ENCODE results near the gene CELSR1.

The CELSR1 gene

DNA sequence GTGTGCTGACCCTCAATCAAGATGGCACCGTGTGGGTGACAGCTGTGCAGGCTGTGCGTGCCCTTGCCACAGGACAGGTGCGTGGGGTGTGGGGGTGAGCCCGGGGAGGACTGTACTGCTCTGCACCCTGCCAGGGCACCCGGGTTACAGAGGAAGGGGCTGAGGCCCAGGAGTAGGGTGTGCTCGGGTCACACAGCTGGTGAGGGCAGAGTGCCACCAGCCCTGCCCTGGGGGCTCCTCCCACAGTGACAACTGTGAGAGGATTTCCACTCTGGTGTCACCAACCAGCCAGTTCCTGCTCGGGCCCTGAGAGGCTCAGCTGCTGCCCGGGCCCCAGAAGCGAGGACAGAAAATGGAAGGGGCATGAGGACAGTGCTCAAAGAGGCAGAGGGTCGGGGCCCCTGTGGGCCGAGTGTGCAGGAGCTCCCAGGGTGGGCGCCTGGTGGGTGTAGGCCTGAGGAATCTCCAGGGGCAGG is 181.4 kb downstream of the CELSR1 start:
- ATAC-seq (replicated peaks): no peak
- peak overlapping the region in 1 of 2 donors; percentile 68 for H3K27ac Mint-ChIP-seq

DNA sequence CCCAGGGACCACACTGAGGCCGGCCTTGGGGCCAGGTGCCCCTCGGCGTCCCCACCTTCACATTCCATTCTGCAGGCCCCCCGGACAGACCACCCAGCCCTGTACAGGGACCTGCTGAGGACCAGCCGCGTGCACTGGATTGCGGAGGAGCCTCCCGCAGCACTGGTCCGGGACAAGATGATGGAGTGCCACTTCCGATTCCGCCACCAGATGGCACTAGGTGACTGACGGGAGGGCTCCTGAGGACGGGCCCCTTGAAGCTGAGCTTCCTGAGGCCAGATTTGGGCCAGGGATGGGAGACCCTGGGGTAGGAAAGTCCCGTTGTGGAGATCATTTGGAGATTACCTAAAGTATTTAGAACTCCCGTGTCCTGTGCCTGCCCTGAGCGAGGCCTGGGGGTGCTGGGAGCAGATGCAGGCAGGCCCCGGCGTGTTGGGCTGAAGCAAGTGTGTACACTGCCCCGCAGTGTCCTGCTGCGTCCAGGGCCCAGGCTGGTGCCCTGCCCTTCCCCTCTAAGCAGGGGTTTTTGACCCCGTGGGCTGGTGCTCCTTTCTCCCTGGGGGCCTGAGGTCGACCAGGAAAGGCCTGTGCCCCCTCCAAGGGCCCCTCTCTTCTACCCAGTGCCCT is 181.9 kb downstream of the CELSR1 start:
- DNase-seq (peak; percentile 66 to 70 (median 66)), ATAC-seq (replicated peaks) (peak; percentile 68)
- Mint-ChIP-seq H3K36me3 (ENCODE audit: insufficient read depth) (peaks cover 26% of the 10 kb centered on the region), H3K4me3 (no peak overlapping the region), H3K27me3 (no peaks in the 10 kb centered on the region), H3K27ac (peak overlapping the region in 1 of 2 donors; percentile 68), H3K9me3 (no peaks in the 10 kb centered on the region), H3K4me1 (ENCODE audit: low read depth in 2 of 2) (peaks cover 4 to 13% of the 10 kb centered on the region in 2 donors)

More for the DNA sequence above, 181.4 kb downstream of the CELSR1 start:
- Mint-ChIP-seq H3K4me3 (no peak overlapping the region), H3K36me3 (ENCODE audit: insufficient read depth) (peaks cover 21% of the 10 kb centered on the region), H3K27me3 (no peaks in the 10 kb centered on the region), H3K4me1 (ENCODE audit: low read depth in 2 of 2) (peaks cover 4 to 10% of the 10 kb centered on the region in 2 donors), H3K9me3 (no peaks in the 10 kb centered on the region)
- DNase-seq: no peak

DNA sequence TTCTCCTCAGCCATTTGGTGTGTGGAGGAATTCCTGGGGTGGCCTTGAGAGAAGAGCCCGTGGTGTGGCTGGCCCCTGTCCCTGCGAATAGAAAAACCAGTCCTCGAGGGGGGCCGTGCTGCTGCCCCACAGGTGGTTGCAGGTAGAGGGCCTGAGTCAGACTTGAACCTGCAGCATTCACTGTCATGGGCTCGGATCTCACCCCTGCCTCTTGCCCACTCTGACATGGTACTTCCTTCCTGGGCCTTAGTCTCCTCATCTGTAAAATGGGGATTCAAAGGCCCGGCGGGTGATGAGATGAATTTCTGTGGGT is 182.5 kb downstream of the CELSR1 start:
- ATAC-seq (replicated peaks) (no peak), DNase-seq (no peak)
- Mint-ChIP-seq H3K9me3 (no peaks in the 10 kb centered on the region), H3K27ac (no peak overlapping the region), H3K36me3 (ENCODE audit: insufficient read depth) (peaks cover 28% of the 10 kb centered on the region), H3K27me3 (no peaks in the 10 kb centered on the region), H3K4me3 (no peak overlapping the region), H3K4me1 (ENCODE audit: low read depth in 2 of 2) (peaks cover 4 to 13% of the 10 kb centered on the region in 2 donors)

DNA sequence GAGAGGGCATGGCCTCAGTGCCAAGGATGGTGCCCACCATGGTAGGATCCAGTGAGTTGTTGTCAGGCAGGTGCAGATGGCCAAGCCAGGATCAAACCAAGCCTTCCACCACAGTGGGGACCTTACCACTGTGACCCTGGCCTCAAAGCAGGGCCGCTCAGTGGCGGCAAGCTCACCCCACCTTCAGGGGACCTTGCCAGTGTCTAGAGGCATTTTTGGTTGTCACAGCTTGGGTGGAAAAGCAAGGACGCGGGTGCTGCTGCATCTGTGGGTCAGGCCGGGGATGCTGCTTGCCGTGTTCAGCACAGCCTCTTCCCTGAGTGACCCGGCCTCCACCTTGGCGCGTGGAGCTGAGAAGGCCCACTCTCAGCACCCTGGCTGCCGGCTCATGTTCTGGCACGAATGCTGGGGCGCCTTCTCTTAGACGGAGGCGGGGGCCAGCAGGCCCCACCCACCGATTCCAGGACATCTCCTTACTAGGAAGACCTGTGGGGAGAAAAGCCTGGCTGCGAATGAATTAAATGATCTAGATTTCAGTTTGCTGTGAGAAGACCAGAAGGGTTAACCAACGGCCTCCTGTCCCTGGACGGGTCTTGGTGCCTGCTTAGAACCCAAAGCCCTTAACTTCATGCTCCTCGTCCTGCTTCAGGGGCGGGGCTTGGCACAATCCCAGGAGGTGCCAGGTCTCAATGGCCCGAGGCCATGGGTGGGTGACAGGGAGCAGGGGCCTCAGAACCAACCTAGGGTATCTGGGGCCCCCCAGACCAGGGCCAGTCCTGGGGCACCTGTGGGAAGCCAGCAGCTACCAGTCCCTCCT is 183.0 kb downstream of the CELSR1 start:
- peaks cover 34% of the 10 kb centered on the region for H3K36me3 Mint-ChIP-seq (ENCODE audit: insufficient read depth)
- no peak for DNase-seq
- H3K4me3 Mint-ChIP-seq: no peak overlapping the region
- H3K27ac Mint-ChIP-seq: no peak overlapping the region
- H3K4me1 Mint-ChIP-seq (ENCODE audit: low read depth in 2 of 2): peaks cover 4 to 13% of the 10 kb centered on the region in 2 donors
- ATAC-seq (replicated peaks): no peak
- H3K9me3 Mint-ChIP-seq: no peaks in the 10 kb centered on the region
- no peaks in the 10 kb centered on the region for H3K27me3 Mint-ChIP-seq

DNA sequence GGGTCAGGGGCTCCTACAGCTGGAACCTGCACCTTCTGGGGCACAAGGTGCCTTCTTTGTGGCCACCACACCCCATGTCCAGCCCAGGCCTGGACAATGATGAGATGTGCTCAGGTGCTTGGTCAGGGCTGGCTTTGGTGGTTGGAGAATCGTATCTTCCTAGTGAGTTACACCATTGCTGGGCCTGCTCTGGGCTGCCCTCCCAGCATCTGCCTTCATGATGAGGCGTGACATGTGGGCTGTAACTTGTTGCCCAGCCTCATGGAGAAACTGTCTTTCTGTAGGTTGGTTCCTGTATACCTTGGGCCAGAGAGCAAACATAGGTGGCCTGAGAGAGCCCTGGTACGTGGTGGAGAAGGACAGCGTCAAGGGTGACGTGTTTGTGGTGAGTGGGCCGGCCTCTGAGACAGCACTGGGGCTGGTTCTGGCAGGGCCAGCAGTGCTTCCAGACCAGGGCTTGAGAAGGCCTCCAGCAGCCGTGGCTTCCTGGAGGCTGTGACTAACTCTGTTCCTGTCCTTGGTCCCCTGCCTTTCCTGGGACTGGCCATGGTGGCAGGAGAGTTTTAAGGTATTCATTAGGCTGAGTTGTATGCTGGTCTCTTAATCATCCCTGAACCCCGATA is 183.8 kb downstream of the CELSR1 start:
- ATAC-seq (replicated peaks) (no peak), DNase-seq (no peak)
- Mint-ChIP-seq H3K36me3 (ENCODE audit: insufficient read depth) (peaks cover 41% of the 10 kb centered on the region), H3K27ac (no peak overlapping the region), H3K4me1 (ENCODE audit: low read depth in 2 of 2) (peaks cover 4 to 10% of the 10 kb centered on the region in 2 donors), H3K4me3 (no peak overlapping the region), H3K9me3 (no peaks in the 10 kb centered on the region), H3K27me3 (no peaks in the 10 kb centered on the region)

DNA sequence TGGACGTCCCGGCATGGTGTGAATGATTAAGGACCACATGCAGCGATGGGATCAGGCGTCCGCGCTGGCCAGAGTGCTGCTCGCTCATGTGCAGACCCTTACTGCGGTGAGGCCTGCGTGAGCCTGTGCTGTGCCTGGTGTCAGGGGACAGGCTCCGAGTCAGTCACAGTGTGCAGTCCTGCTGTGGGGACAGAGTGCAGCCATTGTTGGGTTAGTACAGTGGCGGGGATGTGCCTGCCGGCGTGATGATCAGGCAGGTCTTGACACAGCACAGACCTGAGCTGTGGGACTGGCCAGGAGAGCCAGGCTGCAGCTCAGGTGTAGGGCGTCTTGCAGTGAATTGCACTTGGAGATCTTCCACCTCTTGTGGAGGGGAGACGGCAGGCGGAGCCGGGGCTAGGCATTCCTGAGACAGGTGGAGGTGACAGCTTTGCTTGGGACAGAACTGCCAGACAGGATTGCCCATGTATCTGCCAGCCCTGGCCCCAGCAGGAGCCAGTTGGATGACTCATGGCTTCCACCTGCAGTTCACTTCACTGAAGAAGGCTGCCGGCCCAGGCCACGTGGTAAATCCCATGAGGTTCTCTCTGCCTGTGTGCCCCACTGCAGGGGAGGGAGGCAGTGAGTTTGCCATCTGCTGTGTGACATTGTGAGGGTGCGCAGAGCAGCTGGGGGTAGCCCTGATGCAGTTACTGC is 184.6 kb downstream of the CELSR1 start:
- peaks cover 49% of the 10 kb centered on the region for H3K36me3 Mint-ChIP-seq (ENCODE audit: insufficient read depth)
- H3K4me1 Mint-ChIP-seq (ENCODE audit: low read depth in 2 of 2): peaks cover 4 to 10% of the 10 kb centered on the region in 2 donors
- ATAC-seq (replicated peaks) (no peak), DNase-seq (no peak)
- H3K27me3 Mint-ChIP-seq: no peaks in the 10 kb centered on the region
- peak overlapping the region in 1 of 2 donors; percentile 8 for H3K27ac Mint-ChIP-seq
- no peak overlapping the region for H3K4me3 Mint-ChIP-seq
- no peaks in the 10 kb centered on the region for H3K9me3 Mint-ChIP-seq

DNA sequence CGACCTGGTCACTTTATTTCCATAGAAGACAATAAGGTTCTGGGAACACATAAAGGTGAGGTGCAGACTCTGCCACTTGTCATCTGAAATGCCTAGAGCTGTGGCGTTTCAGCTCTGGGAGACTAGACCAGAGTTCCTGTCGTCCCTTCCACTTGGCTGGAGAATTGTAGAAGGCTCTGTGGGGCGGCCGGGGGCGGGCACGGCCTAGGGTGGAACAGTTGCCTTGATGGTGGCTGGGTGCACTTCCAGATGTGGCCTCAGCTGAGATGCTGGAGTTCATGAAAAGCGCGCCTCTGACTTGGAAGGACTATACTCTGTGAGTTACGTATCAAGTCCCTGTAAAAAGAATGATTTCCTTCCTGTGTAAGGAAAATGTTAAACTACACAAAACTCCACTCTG is 185.1 kb downstream of the CELSR1 start:
- DNase-seq: no peak
- Mint-ChIP-seq H3K4me1 (ENCODE audit: low read depth in 2 of 2) (peaks cover 4 to 10% of the 10 kb centered on the region in 2 donors), H3K27me3 (no peaks in the 10 kb centered on the region), H3K27ac (peak overlapping the region in 1 of 2 donors; percentile 8), H3K9me3 (no peaks in the 10 kb centered on the region), H3K36me3 (ENCODE audit: insufficient read depth) (peaks cover 50% of the 10 kb centered on the region), H3K4me3 (no peak overlapping the region)
- no peak for ATAC-seq (replicated peaks)

DNA sequence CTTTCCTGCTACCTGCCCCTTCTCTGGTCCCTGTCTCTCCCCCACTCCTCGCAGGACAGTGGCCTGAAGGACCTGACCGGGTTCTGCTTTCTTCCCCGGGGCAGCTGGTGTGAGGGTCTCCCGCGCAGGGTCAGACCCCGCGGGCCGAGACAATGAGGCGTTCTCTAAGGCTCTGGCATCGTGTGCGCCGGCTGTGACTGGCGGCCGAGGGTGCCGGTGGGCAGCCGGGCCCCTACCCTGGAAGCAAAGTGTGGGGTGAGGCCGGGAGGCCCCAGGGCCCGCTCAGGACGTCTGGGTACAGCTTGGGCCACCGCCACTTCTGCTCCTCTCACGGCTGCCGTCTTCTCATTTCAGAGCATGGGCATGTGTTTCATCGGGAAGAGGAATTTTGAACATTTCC is 185.7 kb downstream of the CELSR1 start:
- ATAC-seq (replicated peaks): no peak
- DNase-seq: no peak
- Mint-ChIP-seq H3K4me3 (no peak overlapping the region), H3K27ac (no peak overlapping the region), H3K4me1 (ENCODE audit: low read depth in 2 of 2) (peaks cover 4 to 12% of the 10 kb centered on the region in 2 donors), H3K36me3 (ENCODE audit: insufficient read depth) (peaks cover 50% of the 10 kb centered on the region), H3K9me3 (no peaks in the 10 kb centered on the region), H3K27me3 (no peaks in the 10 kb centered on the region)

DNA sequence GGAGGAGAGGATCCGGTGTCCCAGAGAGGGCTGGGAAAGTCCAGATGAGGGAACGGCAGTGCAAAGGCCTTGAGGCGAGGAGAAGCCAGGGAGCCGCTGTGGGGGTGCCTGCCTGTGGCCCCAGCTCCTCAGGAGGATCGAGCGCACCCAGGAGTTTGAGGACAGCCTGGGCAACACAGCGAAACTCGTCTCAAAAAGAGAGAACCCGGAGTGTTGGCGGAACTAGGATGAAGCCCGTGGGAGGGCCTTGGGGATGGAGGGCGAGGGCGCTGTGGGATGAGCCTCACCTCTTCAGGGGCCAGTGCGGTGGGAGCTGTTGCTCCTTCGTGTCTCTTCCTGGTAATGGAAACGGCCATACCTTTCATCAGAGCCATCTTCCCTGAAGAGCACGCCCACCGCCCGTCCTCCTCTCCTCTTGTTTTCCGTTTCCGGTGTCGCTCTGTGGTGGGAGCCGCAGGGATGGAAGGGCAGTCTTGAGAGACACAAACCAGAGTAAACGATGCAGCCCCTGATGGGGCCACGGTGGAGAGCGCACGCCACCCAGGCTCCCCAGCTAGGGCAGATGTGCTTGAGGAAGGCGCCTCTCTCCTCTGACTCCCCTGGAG is 186.2 kb downstream of the CELSR1 start:
- ATAC-seq (replicated peaks) (no peak), DNase-seq (no peak)
- H3K36me3 Mint-ChIP-seq (ENCODE audit: insufficient read depth): peaks cover 54% of the 10 kb centered on the region

DNA sequence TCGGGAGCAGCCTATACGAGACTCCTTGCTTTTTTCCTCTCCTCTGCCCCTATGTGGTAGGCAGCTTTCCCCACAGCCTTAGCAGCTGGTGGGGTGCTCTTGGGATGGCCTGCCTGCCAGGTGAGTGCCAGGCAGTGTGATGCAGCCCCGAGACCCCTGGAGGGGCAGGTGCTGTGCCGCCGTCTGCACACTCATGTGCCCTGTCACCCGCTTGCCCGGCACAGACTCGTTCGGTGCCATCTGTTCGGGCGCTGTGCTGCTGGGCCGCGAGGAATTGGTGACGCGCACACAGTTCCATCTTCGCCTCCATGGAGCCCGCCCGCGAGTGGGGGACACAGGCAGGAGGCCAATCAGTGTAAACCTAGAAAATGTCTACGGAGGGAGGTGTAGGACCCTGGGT is 186.8 kb downstream of the CELSR1 start:
- H3K9me3 Mint-ChIP-seq: no peaks in the 10 kb centered on the region
- no peak overlapping the region for H3K27ac Mint-ChIP-seq
- H3K27me3 Mint-ChIP-seq: no peaks in the 10 kb centered on the region
- H3K4me1 Mint-ChIP-seq (ENCODE audit: low read depth in 2 of 2): peaks cover 4 to 10% of the 10 kb centered on the region in 2 donors
- H3K4me3 Mint-ChIP-seq: no peak overlapping the region
- ATAC-seq (replicated peaks) (no peak), DNase-seq (no peak)
- peaks cover 59% of the 10 kb centered on the region for H3K36me3 Mint-ChIP-seq (ENCODE audit: insufficient read depth)

More for the DNA sequence above, 186.2 kb downstream of the CELSR1 start:
- H3K4me1 Mint-ChIP-seq (ENCODE audit: low read depth in 2 of 2): peaks cover 4 to 13% of the 10 kb centered on the region in 2 donors
- no peaks in the 10 kb centered on the region for H3K9me3 Mint-ChIP-seq
- no peak overlapping the region for H3K27ac Mint-ChIP-seq
- H3K4me3 Mint-ChIP-seq: no peak overlapping the region
- H3K27me3 Mint-ChIP-seq: no peaks in the 10 kb centered on the region

DNA sequence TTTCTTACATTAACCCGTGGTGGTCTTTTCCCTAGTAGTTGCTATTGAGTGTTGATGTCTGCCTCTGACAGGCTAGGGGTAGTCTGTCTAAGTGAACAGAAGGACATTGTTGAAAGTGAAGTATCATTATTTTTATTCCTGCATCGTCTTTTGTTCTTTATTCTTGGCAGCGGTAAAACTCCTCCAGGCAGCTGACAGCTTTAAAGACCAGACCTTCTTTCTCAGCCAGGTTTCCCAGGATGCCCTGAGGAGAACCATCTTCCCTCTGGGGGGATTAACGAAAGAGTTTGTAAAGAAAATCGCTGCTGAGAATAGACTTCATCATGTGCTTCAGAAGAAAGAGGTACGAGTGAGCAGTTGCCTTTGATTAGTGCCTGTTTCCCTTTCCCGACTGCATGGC is 187.3 kb downstream of the CELSR1 start:
- no peaks in the 10 kb centered on the region for H3K27me3 Mint-ChIP-seq
- no peak overlapping the region for H3K4me3 Mint-ChIP-seq
- H3K4me1 Mint-ChIP-seq (ENCODE audit: low read depth in 2 of 2): peaks cover 0 to 6% of the 10 kb centered on the region in 2 donors
- DNase-seq: no peak
- H3K27ac Mint-ChIP-seq: no peak overlapping the region
- no peaks in the 10 kb centered on the region for H3K9me3 Mint-ChIP-seq
- ATAC-seq (replicated peaks): no peak
- peaks cover 56% of the 10 kb centered on the region for H3K36me3 Mint-ChIP-seq (ENCODE audit: insufficient read depth)

DNA sequence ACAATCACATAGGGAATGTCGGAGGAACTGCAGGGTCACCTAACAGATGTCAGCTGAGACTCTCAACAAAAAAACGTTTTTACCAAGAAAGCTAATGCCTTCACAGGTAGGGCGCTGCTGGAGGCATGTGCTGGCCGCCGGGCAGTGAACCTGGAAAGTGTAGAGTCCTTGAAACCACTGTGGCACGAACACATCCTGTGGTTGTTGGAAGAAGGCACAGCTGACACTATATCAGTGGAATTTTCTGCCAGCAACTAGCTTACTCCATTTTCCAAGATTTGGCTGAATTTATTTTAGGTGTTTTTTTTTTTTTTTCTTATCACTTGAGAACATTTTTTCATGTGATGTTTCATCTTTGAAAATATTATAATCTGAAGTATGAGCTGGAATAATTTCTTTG is 187.7 kb downstream of the CELSR1 start:
- Mint-ChIP-seq H3K27ac (no peak overlapping the region), H3K9me3 (no peaks in the 10 kb centered on the region), H3K4me1 (ENCODE audit: low read depth in 2 of 2) (peaks cover under 1 to 5% of the 10 kb centered on the region in 2 donors), H3K36me3 (ENCODE audit: insufficient read depth) (peaks cover 59% of the 10 kb centered on the region), H3K4me3 (no peak overlapping the region), H3K27me3 (no peaks in the 10 kb centered on the region)
- ATAC-seq (replicated peaks) (no peak), DNase-seq (no peak)

DNA sequence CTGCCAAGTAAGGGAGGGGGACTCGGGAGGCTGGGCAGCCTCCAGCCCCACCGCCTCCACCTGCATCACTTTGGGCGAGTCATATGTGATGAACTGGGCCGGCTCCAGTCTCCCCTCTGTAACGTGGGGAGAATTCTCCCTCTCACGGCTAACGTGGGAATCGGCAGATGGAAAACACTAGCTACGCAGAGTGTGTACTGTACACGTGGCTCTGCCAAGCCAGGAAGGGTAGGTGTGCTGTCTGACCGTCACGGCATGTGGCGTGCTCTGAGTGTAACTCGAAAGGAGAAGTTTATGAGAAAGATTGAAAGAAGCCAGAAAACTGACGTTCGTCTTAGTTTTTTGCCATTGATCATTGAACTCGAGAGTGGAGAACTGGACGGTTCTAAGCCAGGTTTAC is 188.2 kb downstream of the CELSR1 start:
- Mint-ChIP-seq H3K36me3 (ENCODE audit: insufficient read depth) (peaks cover 63% of the 10 kb centered on the region), H3K4me3 (no peak overlapping the region), H3K9me3 (no peaks in the 10 kb centered on the region), H3K27ac (no peak overlapping the region), H3K27me3 (no peaks in the 10 kb centered on the region), H3K4me1 (ENCODE audit: low read depth in 2 of 2) (peaks cover 5 to 7% of the 10 kb centered on the region in 2 donors)
- DNase-seq (no peak), ATAC-seq (replicated peaks) (no peak)
